Retinal pigment epithelial cell (primary cell): ENCODE measurements around the gene RSPO4.

Experiments used
- DNase-seq: peaks from one replicate; pipeline ENCODE4 v3.0.0-alpha.2; 2010; ENCODE audit warnings: low read depth
- H3K4me3 ChIP-seq: 2 replicates; pipeline ENCODE4 v1.5.1; 2011; ENCODE audit warnings: mild to moderate bottlenecking, low read length, control low read depth, moderate library complexity
- TF ChIP-seq, protein P1 (sequence below): conservative IDR thresholded peaks from 2 replicates; pipeline ENCODE4 v1.5.1; 2011; ENCODE audit warnings: low read depth, low read length, control low read depth, inconsistent platforms

Gene RSPO4

GRCh38 chr20:995170-995569 lies 6.9 kb downstream of the RSPO4 start:
- no peak overlapping the region for H3K4me3 ChIP-seq
- TF ChIP-seq, protein P1, sequence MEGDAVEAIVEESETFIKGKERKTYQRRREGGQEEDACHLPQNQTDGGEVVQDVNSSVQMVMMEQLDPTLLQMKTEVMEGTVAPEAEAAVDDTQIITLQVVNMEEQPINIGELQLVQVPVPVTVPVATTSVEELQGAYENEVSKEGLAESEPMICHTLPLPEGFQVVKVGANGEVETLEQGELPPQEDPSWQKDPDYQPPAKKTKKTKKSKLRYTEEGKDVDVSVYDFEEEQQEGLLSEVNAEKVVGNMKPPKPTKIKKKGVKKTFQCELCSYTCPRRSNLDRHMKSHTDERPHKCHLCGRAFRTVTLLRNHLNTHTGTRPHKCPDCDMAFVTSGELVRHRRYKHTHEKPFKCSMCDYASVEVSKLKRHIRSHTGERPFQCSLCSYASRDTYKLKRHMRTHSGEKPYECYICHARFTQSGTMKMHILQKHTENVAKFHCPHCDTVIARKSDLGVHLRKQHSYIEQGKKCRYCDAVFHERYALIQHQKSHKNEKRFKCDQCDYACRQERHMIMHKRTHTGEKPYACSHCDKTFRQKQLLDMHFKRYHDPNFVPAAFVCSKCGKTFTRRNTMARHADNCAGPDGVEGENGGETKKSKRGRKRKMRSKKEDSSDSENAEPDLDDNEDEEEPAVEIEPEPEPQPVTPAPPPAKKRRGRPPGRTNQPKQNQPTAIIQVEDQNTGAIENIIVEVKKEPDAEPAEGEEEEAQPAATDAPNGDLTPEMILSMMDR = no peak
- no peak for DNase-seq

GRCh38 chr20:992801-993535 lies 9.1 kb downstream of the RSPO4 start:
- TF ChIP-seq, protein P1 = no peak
- H3K4me3 ChIP-seq = no peak overlapping the region
- DNase-seq = no peak

DNA sequence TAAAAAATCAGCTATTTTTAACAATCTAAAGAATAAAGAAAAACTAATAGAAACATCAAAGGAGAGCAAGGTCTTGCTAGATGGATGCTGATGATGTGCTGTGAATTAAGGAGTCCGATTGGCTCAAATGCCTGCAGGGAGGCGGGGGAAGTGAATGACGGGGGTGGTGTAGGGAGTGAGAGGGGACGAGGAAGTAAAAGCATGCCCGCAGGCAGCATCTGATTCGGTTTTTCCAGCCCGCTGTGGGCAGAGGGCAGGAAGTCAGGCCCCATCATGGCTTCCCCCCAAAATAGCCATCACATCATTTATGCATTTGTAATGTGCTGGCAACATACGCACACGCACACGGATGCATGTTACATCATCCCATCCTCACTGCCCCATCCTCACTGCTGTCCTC lies 10.3 kb downstream of the RSPO4 start:
- TF ChIP-seq, protein P1 = no peak
- DNase-seq = no peak
- no peak overlapping the region for H3K4me3 ChIP-seq

- TF ChIP-seq, protein P1 = no peak
- DNase-seq = no peak
- H3K4me3 ChIP-seq = no peak overlapping the region
Measured at GRCh38 chr20:990293-990959, 11.7 kb downstream of the RSPO4 start.

- DNase-seq = no peak
- TF ChIP-seq, protein P1 = no peak
- no peak overlapping the region for H3K4me3 ChIP-seq
Measured at GRCh38 chr20:988272-988671, 13.8 kb downstream of the RSPO4 start.

GRCh38 chr20:987677-988076 lies 14.4 kb downstream of the RSPO4 start:
- no peak for DNase-seq
- no peak overlapping the region for H3K4me3 ChIP-seq
- TF ChIP-seq, protein P1 = no peak
